Stimulated activated CD4-positive, alpha-beta T cell treated with anti-CD3 and anti-CD28 coated beads, Interleukin-15, amount 100 ng/mL, for 48 hours (primary cell): ENCODE measurements around the gene CASKIN2.
"Not testable (repeated sequence)": the region's sequence is repeated elsewhere in the genome, so short reads cannot be mapped to it uniquely, and the experiment has no call there.

Source experiments
- DNase-seq, 2 donors: peaks; one replicate each; pipeline ENCODE4 v3.0.0-alpha.2; 2020; ENCODE audit warnings: low read depth in 2 of 2

The CASKIN2 gene

DNA sequence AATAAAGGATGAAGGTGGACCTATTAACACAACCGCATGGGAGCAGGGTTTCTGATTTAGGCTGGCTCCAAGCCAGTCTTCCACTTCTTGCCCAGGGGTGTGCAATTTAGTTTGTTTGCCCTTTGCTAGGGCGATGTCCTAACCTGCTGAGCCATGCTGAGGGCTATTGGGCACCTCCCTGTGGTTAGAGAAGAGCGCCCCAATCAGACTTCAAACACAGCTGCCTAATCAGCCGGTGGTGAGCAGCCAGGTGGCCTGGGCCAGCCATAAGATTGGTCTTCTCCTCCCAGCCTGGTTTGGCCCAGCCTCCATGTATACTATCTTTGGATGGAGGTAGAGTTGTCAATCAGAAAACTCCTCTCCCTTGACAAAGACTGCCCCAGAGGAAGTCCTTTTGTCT lies 43.2 kb downstream of the CASKIN2 start:
- DNase-seq: no peak

DNA sequence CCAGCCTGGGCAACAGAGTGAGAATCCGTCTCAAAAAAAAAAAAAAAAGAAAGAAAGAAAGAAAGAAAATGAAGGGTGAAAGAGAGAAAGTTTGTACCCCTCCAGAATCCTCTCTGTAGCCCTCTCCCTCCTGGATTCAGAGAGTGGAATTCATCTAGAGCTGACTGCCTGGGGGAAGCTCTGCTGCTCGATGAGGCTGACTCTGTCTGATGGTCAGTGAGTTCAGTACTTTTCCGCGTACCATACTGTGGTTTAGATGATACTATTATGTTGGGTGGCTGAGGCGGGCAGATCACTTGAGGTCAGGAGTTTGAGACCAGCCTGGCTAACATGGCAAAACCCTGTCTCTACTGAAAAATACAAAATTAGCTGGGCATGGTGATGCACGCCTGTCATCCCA lies 44.1 kb downstream of the CASKIN2 start:
- DNase-seq: no peak

DNA sequence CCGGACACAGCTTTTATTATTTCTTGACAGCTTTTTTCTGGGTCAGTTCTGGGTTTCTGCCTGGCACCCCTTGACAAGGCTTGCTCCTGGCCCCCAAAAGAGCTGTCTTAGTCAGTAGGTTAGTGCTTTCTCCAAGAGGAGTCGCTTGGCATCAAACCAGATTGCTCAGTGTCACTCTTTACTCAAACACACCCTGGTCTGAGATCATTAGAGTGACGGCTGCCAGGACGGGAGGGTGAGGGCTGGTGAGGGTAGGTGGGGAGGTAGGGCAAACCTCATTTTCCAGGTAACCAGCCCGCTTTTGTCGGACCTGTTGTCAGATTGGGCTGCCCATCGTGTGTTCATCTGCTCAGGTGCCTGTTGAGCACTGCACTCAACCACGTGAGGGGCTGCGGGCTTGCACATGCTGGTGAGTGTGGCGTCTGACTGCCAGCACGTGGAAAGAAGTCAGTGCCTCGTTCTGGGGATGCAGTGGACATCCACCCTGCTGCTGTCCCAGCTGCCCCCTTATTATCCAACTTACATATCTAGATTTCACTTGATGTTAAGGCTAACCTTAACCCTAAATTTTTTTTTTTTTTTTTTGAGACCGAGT lies 46.5 kb downstream of the CASKIN2 start:
- no peak for DNase-seq

DNA sequence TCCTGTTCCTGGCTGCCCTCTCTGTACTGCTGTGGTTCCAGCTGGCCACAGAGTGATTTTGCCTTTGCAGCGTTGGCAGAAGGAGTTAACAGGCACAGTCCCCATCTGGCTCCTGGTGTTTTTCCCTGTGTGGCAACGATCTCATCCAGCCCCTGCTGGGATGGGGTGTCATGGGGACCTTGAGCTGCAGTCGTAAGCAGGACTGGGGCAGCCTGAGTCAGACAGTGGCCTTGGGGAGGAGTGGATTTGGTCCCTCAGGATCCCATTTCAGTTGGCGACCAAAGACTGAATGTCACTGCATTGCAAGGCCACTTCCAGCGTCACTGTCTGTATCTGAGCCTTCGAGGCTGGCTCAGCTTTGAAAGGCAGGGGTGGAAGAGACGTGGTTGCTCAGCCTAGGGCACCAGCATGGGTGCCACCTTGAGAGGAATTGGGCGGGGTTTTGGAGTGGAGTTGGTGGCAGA lies 47.0 kb downstream of the CASKIN2 start:
- no peak for DNase-seq

DNA sequence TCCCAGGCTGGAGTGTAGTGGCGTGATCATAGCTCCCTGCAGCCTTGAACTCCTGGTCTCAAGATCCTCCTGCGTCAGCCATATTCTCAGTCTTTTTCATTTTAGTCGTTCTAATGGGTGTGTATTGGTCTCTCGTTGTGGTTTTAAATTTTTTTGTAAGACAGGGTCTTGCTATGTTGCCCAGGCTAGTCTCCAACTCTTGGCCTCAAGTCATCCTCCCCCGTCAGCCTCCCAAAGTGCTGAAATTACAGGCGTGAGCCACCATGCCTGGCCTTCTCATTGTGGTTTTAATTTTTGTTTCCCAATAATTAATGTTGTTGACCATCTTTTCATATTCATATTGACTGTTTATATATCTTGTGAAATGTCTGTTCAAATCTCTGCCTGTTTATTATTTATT lies 50.3 kb downstream of the CASKIN2 start:
- DNase-seq: no peak

GRCh38 chr17:75463603-75464002 lies 51.7 kb downstream of the CASKIN2 start:
- DNase-seq: no peak

DNA sequence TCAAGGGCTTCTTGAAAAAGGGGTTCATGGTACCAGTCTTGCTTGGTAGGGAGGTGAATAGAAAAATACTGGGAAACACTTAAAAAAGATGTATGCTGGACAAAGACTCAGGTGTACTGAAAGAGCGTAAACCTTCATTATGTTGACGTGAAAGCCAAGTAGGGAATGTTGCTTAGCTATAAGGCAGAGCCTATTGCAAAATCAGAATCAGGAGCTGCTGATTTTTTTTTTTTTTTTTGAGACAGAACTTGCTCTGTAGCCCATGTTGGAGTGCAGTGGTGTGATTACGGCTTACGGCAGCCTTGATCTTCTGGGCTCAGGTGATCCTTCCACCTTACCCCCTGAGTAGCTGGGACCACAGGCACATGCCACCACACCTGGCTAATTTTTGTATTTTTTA lies 55.0 kb downstream of the CASKIN2 start:
- no peak for DNase-seq

DNA sequence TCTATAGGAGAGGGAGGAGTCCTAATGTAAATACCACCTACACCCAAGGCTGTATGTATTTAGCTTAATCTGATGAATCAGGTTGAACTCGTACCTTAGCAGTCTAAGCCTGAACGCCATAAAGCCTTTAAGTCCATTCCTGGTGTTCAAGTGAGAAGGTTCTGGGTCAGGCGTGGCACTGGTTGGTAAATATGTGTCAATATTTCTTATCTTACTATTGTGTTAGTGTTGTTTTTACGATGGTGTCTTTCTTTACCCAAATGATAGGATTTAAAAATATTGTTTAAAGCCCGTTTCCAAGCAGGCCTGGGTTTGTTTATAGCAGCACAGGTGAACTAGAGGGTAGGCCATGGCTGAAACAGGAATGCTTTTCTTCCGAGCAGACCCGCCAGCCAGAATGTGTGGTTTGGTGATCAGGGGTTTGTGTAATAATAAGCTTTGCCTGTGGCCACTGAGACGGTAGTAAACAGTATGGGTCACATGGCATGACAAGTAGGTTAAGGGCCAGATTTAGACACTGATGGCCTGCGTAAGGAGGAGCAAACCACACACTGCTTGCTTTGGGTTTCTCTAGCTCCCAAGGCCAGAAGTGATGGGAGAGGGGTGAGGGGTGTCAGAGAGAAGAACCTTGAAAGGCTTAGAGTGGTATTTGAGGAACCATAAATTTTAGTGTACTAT lies 55.6 kb downstream of the CASKIN2 start:
- DNase-seq: no peak

DNA sequence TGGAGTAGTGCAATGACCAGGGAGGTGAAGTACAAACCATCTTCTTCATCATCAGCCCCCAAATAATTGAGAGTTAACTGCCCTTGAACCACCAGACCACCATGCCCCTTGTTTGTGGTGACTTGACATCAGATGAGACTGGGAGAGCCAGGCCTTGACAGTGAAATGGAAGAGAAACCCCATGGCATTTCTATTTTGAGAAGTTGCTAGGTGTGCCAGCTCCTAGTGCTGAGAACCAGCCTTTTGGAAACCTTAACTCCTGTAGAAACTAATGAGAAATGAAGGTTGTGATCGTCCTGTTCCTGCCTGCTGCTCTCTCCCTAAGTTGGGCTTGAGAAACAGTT lies 56.1 kb downstream of the CASKIN2 start:
- DNase-seq: no peak

GRCh38 chr17:75457047-75457654 lies 58.2 kb downstream of the CASKIN2 start:
- DNase-seq: no peak

DNA sequence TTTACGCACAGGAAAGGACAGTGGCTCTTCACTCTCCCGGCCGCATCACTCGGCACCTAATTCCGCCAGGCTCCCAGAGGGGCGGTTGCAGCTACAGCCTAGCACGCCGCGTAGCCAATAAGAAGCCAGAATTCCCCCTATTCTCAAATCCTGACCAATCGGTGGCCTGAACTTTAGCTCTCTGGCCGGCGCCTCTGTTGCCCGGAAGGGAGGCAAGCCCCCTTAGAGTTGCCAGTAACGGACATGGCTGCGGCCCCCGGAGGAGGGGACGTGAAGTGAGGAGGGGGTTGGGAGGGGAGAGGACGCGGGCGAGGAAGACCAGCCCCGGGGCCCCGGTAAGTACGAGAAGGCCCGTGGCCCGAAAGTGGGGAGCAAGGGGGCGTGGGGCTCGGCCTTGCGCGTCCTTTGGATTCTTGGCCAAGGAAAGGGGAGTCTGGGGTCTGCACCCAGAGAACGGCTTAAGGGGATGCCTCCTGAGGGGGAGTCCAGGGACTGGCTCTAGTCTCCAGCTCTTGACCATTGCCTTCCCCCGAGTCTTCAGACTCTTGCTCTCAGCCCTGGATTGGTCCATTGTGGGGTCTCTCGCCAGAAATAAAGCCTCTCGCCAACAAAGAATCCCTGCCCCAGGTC lies 58.8 kb downstream of the CASKIN2 start, which contains the start of gene TMEM94:
TMEM94 (plus strand) TSS at position 219 of the 630 bp plus-strand sequence. CDS start 15,271 bp downstream, outside the sequence.
- DNase-seq: peak; percentile 88

DNA sequence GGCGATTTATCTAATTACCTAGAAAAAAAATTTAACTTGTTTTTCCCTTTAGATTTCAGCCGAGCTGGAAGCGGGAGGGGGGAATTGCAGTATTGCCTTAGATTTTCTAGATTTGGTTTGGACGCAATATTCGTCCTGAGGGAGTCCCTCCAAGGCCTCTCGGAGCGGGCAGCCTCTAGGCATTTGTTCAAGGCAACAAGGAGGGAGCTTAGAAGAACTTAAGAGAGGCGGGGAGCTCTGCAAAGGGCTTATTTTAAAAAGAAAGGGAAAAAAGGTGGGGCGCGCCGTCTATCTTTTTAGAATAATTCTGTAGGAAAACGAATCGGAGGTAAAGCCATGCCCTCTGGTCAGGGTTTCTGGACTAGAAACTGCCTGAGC lies 59.3 kb downstream of the CASKIN2 start:
- no peak for DNase-seq

GRCh38 chr17:75454672-75455071 lies 60.7 kb downstream of the CASKIN2 start:
- not testable (repeated sequence) for DNase-seq

DNA sequence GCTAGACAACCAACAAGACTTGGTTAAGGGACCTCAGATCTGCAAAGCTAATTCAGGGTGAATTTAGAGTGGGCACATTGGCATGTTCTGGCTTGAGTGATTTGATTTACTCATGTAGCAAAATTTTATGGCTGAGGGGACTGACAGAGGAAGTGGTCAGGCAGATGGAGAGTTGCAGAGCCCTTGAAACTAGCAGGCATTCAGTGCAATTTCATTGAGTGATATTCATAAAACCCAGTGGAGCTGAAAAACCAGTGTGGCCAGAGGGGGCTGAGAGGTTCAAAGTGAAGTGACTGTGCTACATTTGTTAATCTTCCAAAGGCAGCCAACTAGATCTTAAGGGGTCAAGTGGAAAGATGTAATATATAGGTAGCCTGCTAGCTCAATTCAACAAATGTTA lies 61.1 kb downstream of the CASKIN2 start:
- DNase-seq: no peak

DNA sequence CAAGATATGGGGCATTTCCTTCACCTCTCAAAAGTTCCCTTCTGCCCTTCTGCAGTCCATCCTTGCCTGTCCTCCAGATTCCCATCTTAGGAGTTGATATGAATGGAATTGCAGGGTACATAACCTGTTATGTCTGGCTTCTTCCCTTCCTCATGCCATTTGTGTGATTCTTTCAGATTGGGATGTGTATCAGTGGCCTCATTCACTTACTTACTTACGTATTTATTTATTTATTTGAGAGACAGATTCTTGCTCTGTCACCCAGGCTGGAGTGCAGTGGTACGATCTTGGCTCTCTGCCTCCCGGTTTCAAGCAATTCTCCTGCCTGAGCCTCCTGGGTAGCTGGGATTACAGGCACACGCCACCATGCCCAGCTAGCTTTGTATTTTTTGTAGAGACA lies 65.1 kb downstream of the CASKIN2 start:
- DNase-seq: no peak
